K562 (cell line): Measurements from ENCODE around the gene VPS50. TPM values are rescaled to one million over a fixed set of nuclear protein-coding genes. Genes with fewer than 3 reads are reported as not detected.

Experiments
- ATF1 ChIP-seq, 2 experiments: fragments of 450-650 bp in 1 of 2; IDR thresholded peaks; 2 replicates each; pipeline ENCODE4 v1.6.1; 2016; ENCODE audit warnings: missing compliant biosample characterization in 1 of 2, missing genetic modification characterization in 1 of 2
- C11orf30 ChIP-seq: fragments of 450-650 bp; IDR thresholded peaks from 2 replicates; pipeline ENCODE4 v1.6.1; 2016; ENCODE audit warnings: low read depth, mild to moderate bottlenecking
- CBX8 ChIP-seq: fragments of 200-600 bp; sonication (generic); IDR thresholded peaks from 2 replicates; pipeline ENCODE4 v1.6.1; 2012; ENCODE audit warnings: borderline replicate concordance, mixed run types, low read depth, mild to moderate bottlenecking, moderate library complexity, mixed read lengths, low read length, control low read depth, inconsistent platforms; ENCODE audit not compliant: poor library complexity, severe bottlenecking; ENCODE audit errors: extremely low read depth
- CREM ChIP-seq: IDR thresholded peaks from 2 replicates; pipeline ENCODE4 v1.6.1; 2014; ENCODE audit warnings: antibody characterized with exemption, low read depth
- DNMT1 ChIP-seq: fragments of 450-650 bp; IDR thresholded peaks from 2 replicates; pipeline ENCODE4 v1.6.1; 2016; ENCODE audit warnings: antibody characterized with exemption, mild to moderate bottlenecking
- EHMT2 ChIP-seq: fragments of 450-650 bp; IDR thresholded peaks from 2 replicates; pipeline ENCODE4 v1.6.1; 2018; ENCODE audit warnings: antibody characterized with exemption
- KLF6 ChIP-seq: fragments of 250-450 bp; sonication (Bioruptor Pico); IDR thresholded peaks from 2 replicates; pipeline ENCODE4 v1.4.0; 2020; ENCODE audit warnings: mild to moderate bottlenecking, moderate library complexity, borderline replicate concordance
- MIER1 ChIP-seq: fragments of 450-650 bp; IDR thresholded peaks from 2 replicates; pipeline ENCODE4 v1.6.1; 2016; ENCODE audit warnings: antibody characterized with exemption, mild to moderate bottlenecking, low read depth
- PCBP1 ChIP-seq: fragments of 200-400 bp; formaldehyde crosslinking; IDR thresholded peaks from 2 replicates; pipeline ENCODE4 v1.6.1; 2018; ENCODE audit warnings: mild to moderate bottlenecking, low read depth, low read length; ENCODE audit not compliant: poor library complexity, severe bottlenecking
- RBFOX2 ChIP-seq: fragments of 200-400 bp; formaldehyde crosslinking; IDR thresholded peaks from 2 replicates; pipeline ENCODE4 v1.6.1; 2017; ENCODE audit warnings: low read depth, mild to moderate bottlenecking, low read length, moderate library complexity
- SMARCA4 ChIP-seq: fragments of 450-650 bp; IDR thresholded peaks from 2 replicates; pipeline ENCODE4 v1.6.1; 2016
- XRCC4 ChIP-seq: IDR thresholded peaks from one replicate; pipeline ENCODE4 v1.6.1; 2011; ENCODE audit not compliant: insufficient read depth, insufficient read length; ENCODE audit errors: extremely low read depth
- ZNF23 ChIP-seq: fragments of 250-450 bp; sonication (Bioruptor Pico); IDR thresholded peaks from 2 replicates; pipeline ENCODE4 v1.4.0; 2020; ENCODE audit warnings: mild to moderate bottlenecking
- ZNF408 ChIP-seq: fragments of 250-450 bp; sonication (Bioruptor Pico); IDR thresholded peaks from 2 replicates; pipeline ENCODE4 v1.4.0; 2020; ENCODE audit warnings: low read depth, mild to moderate bottlenecking, moderate library complexity
- polyA plus RNA-seq, 8 experiments: library from polyadenylated mRNA; depleted of rRNA in 4 of 8; stranded (reverse) in 5 of 8; unstranded in 3 of 8; fragments of >200 nt; fragmentation: Nextera tagmentation in 2 of 8; fragmentation: Illumina TruSeq in 1 of 8; extraction: Ambion mirVana in 2 of 8; extraction: Trizol in 1 of 8; gene quantifications; 2 replicates each; pipeline versions ENCODE4 v1.2.1 to v1.2.3, GENCODE V29; 2011 to 2014; ENCODE audit warnings: inconsistent platforms in 1 of 8, missing spikeins in 1 of 8
- total RNA-seq, 7 experiments: library from RNA; depleted of rRNA in 6 of 7; stranded (reverse); fragments of >200 nt in 6 of 7; fragmentation: Illumina TruSeq in 2 of 7; extraction: Trizol in 2 of 7; gene quantifications; 2 replicates each; pipeline versions ENCODE4 v1.2.1 to v1.2.3, GENCODE V29; 2011 to 2021; ENCODE audit warnings: low replicate concordance in 1 of 7
- TF ChIP-seq, protein P1 (sequence below): IDR thresholded peaks from 3 replicates; pipeline ENCODE4 v1.6.1; 2011; ENCODE audit warnings: borderline replicate concordance, mild to moderate bottlenecking; ENCODE audit not compliant: insufficient read length, insufficient read depth

The VPS50 gene
- total and polyA plus RNA-seq, 9 of the 15 experiments (the other 6 are each of a cell fraction or from before 2014, with no cell fraction given), result 10.5 to 29.4 (median 15.8) TPM

DNA sequence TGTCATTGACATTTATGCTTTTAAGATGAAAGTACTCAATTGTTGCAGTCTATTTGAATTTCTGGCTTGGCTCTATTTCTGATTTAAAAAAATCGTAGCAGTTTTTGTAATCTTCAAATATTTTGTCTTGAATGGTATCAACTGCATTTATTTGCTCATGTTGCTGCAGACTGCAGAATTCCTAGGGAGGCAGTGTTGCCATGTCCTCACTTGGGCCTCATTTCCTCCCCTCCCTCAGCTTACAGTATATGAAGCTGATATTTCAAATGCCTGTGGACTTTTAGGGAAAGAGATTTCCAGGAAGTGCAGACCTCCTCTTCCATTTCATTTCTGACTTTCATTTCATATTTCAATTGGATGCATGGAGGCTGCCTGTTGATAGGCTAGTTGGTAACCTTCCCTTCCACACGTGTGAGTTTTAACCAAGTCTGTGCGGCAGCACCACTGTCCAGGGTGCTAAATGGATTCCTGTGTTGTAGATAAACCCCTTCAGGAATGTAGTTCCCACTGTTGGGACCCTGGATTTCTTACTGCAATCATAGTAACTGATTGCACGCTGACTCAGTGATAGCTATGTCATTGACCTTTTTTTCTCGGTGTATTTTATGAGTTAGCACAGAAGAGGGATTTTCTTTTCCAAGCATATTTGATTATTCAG is 17.5 kb downstream of the VPS50 start (continued):
- no peak for TF ChIP-seq ZNF23 (CRISPR knock-in tag)
- no peak for TF ChIP-seq KLF6 (CRISPR knock-in tag)
- TF ChIP-seq DNMT1, result no peak
- peak; percentile 68; the same call in 1 of the 2 replicates for TF ChIP-seq MIER1
- peak; percentile 81 for TF ChIP-seq EHMT2
- no peak for TF ChIP-seq RBFOX2
- TF ChIP-seq, protein P1, sequence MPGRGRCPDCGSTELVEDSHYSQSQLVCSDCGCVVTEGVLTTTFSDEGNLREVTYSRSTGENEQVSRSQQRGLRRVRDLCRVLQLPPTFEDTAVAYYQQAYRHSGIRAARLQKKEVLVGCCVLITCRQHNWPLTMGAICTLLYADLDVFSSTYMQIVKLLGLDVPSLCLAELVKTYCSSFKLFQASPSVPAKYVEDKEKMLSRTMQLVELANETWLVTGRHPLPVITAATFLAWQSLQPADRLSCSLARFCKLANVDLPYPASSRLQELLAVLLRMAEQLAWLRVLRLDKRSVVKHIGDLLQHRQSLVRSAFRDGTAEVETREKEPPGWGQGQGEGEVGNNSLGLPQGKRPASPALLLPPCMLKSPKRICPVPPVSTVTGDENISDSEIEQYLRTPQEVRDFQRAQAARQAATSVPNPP, result no peak
- TF ChIP-seq XRCC4, result no peak
- no peak for TF ChIP-seq SMARCA4
- TF ChIP-seq ZNF408 (CRISPR knock-in tag), result no peak
- no peak for TF ChIP-seq PCBP1
- TF ChIP-seq ATF1 (CRISPR knock-in tag; IDR thresholded peaks at IDR 0.05), result no peak
- TF ChIP-seq ATF1 (tag; IDR thresholded peaks at IDR 0.05), result no peak
- no peak for TF ChIP-seq C11orf30
- TF ChIP-seq CREM, result no peak
- no peak for TF ChIP-seq CBX8
